ENCODE results near the gene HSD17B1. TPM values are rescaled to one million over a fixed set of nuclear protein-coding genes. Genes with fewer than 3 reads are reported as not detected.
"Not testable (repeated sequence)": the region's sequence is repeated elsewhere in the genome, so short reads cannot be mapped to it uniquely, and the experiment has no call there.

Gene HSD17B1
- total RNA-seq, 1 donor from 2014 or later: 1.4 TPM

- no peaks in the 10 kb centered on the region for H3K27me3 Mint-ChIP-seq (ENCODE audit: unreplicated experiment)
- H3K9me3 Mint-ChIP-seq (ENCODE audit: unreplicated experiment): no peaks in the 10 kb centered on the region
- peaks cover 4% of the 10 kb centered on the region for H3K36me3 Mint-ChIP-seq (ENCODE audit: unreplicated experiment)
- peak overlapping the region; percentile 91 for H3K4me3 Mint-ChIP-seq (ENCODE audit: unreplicated experiment)
- no peak for TF ChIP-seq CTCF (IDR thresholded peaks at IDR 0.05)
- H3K27ac Mint-ChIP-seq (ENCODE audit: unreplicated experiment): peak overlapping the region; percentile 92
- peaks cover 24% of the 10 kb centered on the region for H3K4me1 Mint-ChIP-seq (ENCODE audit: unreplicated experiment)
- peak; percentile 93 for DNase-seq (ENCODE audit: extremely low spot score, unreplicated experiment)
Measured at GRCh38 chr17:42554250-42555121, 1.8 kb downstream of the HSD17B1 start.

- Mint-ChIP-seq H3K9me3 (ENCODE audit: unreplicated experiment) (no peaks in the 10 kb centered on the region), H3K4me3 (ENCODE audit: unreplicated experiment) (peak overlapping the region; percentile 91), H3K36me3 (ENCODE audit: unreplicated experiment) (peaks cover 4% of the 10 kb centered on the region), H3K4me1 (ENCODE audit: unreplicated experiment) (peaks cover 25% of the 10 kb centered on the region), H3K27ac (ENCODE audit: unreplicated experiment) (peak overlapping the region; percentile 92), H3K27me3 (ENCODE audit: unreplicated experiment) (no peaks in the 10 kb centered on the region)
- TF ChIP-seq CTCF (IDR thresholded peaks at IDR 0.05): no peak
- DNase-seq (ENCODE audit: extremely low spot score, unreplicated experiment): no peak
Measured at GRCh38 chr17:42555122-42555622, 2.4 kb downstream of the HSD17B1 start.

- not testable (repeated sequence) for H3K9me3 Mint-ChIP-seq (ENCODE audit: unreplicated experiment); H3K27ac Mint-ChIP-seq (ENCODE audit: unreplicated experiment); DNase-seq (ENCODE audit: extremely low spot score, unreplicated experiment); H3K36me3 Mint-ChIP-seq (ENCODE audit: unreplicated experiment); H3K27me3 Mint-ChIP-seq (ENCODE audit: unreplicated experiment)
- peaks cover 27% of the 10 kb centered on the region for H3K4me1 Mint-ChIP-seq (ENCODE audit: unreplicated experiment)
- H3K4me3 Mint-ChIP-seq (ENCODE audit: unreplicated experiment): peak overlapping the region; percentile 91
Measured at GRCh38 chr17:42555961-42556617, 3.4 kb downstream of the HSD17B1 start.

- H3K27ac Mint-ChIP-seq (ENCODE audit: unreplicated experiment): no peak overlapping the region
- no peaks in the 10 kb centered on the region for H3K27me3 Mint-ChIP-seq (ENCODE audit: unreplicated experiment)
- no peak for TF ChIP-seq CTCF (IDR thresholded peaks at IDR 0.05)
- no peaks in the 10 kb centered on the region for H3K36me3 Mint-ChIP-seq (ENCODE audit: unreplicated experiment)
- H3K4me3 Mint-ChIP-seq (ENCODE audit: unreplicated experiment): no peak overlapping the region
- no peak for DNase-seq (ENCODE audit: extremely low spot score, unreplicated experiment)
- H3K9me3 Mint-ChIP-seq (ENCODE audit: unreplicated experiment): no peaks in the 10 kb centered on the region
- peaks cover 44% of the 10 kb centered on the region for H3K4me1 Mint-ChIP-seq (ENCODE audit: unreplicated experiment)
Measured at GRCh38 chr17:42559075-42559474, 6.4 kb downstream of the HSD17B1 start.

GRCh38 chr17:42560246-42560645, 7.5 kb downstream of the HSD17B1 start:
- Mint-ChIP-seq H3K4me3 (ENCODE audit: unreplicated experiment) (no peak overlapping the region), H3K4me1 (ENCODE audit: unreplicated experiment) (peaks cover 39% of the 10 kb centered on the region), H3K27ac (ENCODE audit: unreplicated experiment) (peak overlapping the region; percentile 11), H3K36me3 (ENCODE audit: unreplicated experiment) (no peaks in the 10 kb centered on the region), H3K9me3 (ENCODE audit: unreplicated experiment) (no peaks in the 10 kb centered on the region), H3K27me3 (ENCODE audit: unreplicated experiment) (no peaks in the 10 kb centered on the region)
- no peak for TF ChIP-seq CTCF (IDR thresholded peaks at IDR 0.05)
- DNase-seq (ENCODE audit: extremely low spot score, unreplicated experiment): no peak
